Measurements from ENCODE around the gene LCK.

Gene LCK

DNA sequence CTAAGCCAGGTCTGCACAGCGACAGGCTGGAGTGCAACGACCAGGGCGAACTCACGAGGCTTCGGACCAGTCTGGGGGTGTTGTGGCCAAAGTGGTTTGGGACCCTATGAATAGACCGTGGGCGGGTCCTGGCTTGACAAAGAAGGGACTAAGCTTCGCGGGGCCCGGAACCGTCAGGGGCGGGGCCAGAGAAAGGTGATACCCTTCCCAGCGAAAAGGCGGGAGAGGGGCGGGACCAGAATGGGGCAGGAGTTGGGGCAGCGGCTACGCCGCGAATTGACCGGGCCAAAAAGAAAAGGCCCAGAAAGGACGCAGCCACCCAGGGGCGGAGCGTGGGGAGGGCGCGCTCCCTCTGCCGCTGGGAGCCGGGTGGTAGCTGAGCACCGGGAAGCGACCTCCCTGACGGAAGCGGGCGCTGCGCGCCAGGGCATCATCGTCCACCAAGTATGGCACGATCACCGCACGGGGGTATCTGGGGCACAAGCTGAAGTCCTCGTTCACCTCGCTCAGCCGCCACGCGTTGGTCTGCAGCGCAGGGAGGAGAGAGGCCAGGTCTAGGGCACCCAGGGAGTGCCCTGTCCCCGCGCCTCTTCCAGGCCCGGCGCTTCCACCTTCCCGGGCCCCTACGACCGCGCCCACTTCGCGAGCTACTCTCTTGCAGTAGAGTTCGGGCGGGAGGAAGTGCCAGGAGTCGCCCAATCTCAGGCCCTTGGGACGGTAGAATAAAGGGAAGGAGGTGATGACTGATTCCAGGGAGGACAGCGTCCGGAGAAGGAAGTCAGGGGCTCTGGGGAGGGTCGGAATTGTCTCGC, 10.7 kb upstream of the LCK start:
- peak overlapping the region; percentile 70 for H3K27ac ChIP-seq
- TF ChIP-seq, protein P1, sequence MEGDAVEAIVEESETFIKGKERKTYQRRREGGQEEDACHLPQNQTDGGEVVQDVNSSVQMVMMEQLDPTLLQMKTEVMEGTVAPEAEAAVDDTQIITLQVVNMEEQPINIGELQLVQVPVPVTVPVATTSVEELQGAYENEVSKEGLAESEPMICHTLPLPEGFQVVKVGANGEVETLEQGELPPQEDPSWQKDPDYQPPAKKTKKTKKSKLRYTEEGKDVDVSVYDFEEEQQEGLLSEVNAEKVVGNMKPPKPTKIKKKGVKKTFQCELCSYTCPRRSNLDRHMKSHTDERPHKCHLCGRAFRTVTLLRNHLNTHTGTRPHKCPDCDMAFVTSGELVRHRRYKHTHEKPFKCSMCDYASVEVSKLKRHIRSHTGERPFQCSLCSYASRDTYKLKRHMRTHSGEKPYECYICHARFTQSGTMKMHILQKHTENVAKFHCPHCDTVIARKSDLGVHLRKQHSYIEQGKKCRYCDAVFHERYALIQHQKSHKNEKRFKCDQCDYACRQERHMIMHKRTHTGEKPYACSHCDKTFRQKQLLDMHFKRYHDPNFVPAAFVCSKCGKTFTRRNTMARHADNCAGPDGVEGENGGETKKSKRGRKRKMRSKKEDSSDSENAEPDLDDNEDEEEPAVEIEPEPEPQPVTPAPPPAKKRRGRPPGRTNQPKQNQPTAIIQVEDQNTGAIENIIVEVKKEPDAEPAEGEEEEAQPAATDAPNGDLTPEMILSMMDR (IDR thresholded peaks at IDR 0.05), result peak; percentile 60
- TF ChIP-seq ZFX (IDR thresholded peaks at IDR 0.05; ENCODE audit: borderline replicate concordance), result no peak

DNA sequence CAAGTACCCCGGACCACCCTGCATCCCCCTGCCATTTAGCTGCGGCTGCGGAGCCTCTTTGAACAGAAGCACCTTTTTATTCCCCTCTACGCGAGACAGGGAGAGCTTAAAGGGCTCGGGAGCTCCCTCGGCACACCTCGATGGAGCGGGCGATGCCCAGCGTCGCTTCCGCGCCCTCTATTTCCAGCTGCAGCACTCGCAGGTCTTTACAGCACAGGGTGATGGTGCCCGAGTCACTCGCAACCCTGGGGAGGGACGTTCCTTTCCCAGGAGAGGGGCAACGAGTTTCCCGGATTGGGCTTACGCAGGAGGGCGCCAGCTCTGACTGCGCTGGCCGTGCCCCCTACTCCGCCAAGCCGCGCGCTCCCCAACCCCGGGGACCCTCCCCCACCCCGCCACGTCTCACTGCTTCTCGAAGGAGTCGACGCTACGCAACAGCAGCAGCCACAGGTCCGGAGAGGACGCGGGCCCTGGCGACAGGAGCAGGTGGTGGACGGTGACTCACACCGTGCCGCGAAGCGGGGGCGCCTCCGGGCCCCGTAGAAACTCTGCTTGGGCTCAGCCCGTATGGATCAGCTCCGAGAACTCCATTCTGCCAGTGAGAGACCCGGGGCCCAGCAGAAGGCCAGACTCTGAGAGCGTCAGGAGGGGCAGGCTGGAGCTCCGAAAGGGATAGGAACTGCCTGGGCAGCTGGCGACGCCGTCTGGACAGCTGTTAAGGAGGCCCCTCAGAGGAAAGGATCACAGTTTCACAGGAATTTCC, 9.9 kb upstream of the LCK start:
- TF ChIP-seq, protein P1 (IDR thresholded peaks at IDR 0.05), result no peak
- TF ChIP-seq ZFX (IDR thresholded peaks at IDR 0.05; ENCODE audit: borderline replicate concordance), result no peak
- peak overlapping the region; percentile 70 for H3K27ac ChIP-seq

DNA sequence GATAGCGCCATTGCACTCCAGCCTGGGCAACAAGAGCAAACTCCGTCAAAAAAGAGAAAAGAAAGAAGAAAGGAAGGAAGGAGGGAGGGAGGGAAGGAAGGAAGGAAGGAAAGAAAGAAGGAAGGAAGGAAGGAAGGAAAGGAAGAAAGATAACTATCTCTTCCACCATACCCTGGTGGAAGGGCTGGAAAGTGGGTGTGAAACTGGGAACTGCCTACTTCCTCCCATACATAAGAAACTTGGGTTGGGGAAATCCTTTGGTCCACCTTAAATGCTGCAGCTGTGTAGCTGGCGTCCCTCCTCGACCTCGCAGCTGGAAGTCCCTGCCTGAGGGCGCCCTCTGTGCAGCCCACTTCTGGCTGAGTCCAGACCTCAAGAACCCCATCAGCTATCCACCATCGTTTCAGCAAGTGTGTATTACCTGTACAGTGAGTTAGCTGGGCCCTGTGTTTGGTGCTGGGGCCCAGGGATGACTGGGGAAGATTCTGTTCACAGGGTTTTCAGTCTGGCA, 8.7 kb upstream of the LCK start:
- no peak for TF ChIP-seq ZFX (IDR thresholded peaks at IDR 0.05; ENCODE audit: borderline replicate concordance)
- TF ChIP-seq, protein P1 (IDR thresholded peaks at IDR 0.05), result no peak
- H3K27ac ChIP-seq, result no peak overlapping the region

DNA sequence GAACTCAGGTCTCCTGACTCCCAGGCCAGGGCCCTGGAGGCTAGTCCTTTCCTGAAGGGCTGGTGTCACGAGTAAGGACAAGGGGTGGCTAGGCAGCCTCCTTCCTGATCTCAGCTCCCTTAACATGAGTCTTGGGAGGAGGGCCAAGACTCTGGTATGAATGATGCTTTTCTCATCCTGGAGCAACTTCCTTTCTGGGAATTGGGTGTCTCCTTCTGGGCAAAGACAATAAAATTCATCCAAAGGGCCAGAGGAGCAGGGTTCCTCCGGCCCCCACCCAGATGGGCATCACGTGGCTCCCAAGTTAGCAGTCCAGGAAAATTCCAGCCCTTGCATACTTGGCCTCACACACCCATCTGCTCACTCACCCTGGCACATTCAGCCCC, 4.2 kb upstream of the LCK start, which contains the start of gene FAM167B:
TSS of gene FAM167B (plus strand) at position 335 of the 386 bp plus-strand sequence. CDS start 200 bp downstream, outside the sequence.
- TF ChIP-seq ZFX (IDR thresholded peaks at IDR 0.05; ENCODE audit: borderline replicate concordance), result no peak
- TF ChIP-seq, protein P1 (IDR thresholded peaks at IDR 0.05), result no peak
- H3K27ac ChIP-seq, result no peak within 1 kb of the TSS

DNA sequence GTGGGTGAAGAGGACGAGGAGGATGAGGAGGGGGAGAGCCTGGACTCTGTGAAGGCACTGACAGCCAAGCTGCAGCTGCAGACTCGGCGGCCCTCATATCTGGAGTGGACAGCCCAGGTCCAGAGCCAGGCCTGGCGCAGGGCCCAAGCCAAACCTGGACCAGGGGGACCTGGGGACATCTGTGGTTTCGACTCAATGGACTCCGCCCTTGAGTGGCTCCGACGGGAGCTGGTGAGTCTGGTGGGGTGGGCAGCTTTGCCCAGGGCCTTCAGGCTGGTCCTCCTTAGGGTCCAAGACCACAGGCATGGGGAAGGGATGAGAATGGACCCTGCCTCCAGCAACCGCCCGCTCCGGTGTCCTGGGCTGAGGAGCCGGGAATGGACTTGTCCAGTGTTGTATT, 3.6 kb upstream of the LCK start:
- no peak for TF ChIP-seq ZFX (IDR thresholded peaks at IDR 0.05; ENCODE audit: borderline replicate concordance)
- TF ChIP-seq, protein P1 (IDR thresholded peaks at IDR 0.05), result no peak
- H3K27ac ChIP-seq, result no peak overlapping the region

DNA sequence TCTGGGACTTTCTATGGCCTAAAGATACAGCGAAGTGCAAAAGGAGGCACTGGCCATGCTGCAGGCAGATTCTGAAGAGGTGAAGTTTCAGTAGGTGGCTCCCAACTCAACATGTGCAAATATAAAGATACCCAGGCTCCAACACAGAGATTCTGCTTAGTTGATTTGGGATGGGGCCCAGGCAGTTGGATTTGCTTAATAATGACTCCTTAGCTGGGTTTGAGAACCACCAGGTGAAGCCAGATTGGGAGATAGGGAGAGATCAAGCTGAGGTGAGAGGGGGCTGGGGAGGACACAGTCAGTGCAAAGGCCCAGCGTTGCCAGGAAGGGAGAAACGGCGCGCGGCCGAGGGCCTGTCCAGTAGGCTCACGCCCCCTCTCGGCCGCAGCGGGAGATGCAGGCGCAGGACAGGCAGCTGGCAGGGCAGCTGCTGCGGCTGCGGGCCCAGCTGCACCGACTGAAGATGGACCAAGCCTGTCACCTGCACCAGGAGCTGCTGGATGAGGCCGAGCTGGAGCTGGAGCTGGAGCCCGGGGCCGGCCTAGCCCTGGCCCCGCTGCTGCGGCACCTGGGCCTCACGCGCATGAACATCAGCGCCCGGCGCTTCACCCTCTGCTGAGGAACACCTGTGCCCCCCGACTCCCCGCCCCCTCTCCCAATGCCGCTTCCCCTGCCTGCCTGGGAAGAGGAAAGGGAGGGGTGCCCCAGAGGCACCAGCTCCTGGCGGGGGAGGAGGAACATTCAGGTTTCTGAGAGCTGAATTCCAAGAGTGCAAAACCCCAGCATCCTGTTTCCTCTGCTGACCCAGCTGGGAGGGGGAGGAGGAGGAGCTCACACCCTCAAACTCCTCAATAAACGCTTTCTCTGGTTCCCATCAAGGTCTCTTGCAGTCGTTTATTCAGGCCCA, 2.8 kb upstream of the LCK start:
- no peak overlapping the region for H3K27ac ChIP-seq
- TF ChIP-seq ZFX (IDR thresholded peaks at IDR 0.05; ENCODE audit: borderline replicate concordance), result no peak
- TF ChIP-seq, protein P1 (IDR thresholded peaks at IDR 0.05), result peak; percentile 94

Measured in 22Rv1 (cell line).